Stimulated activated naive CD8-positive, alpha-beta T cell treated with anti-CD3 and anti-CD28 coated beads, Interleukin-15, amount 100 ng/mL, for 72 hours (primary cell): Measurements from ENCODE around the gene SLC25A26.
A peak's percentile ranks its signal among the peaks of the same experiment; 100 is the strongest.

Experiments
- ATAC-seq: fragments of 150-1000 bp; cut with Tn5 transposase; 2 replicates; pipeline ENCODE4 v1.10.0; 2021; ENCODE audit warnings: mild to moderate bottlenecking, moderate library complexity
- DNase-seq, 2 donors: peaks; one replicate each; pipeline ENCODE4 v3.0.0; 2021 to 2022
- H3K27ac Mint-ChIP-seq, 2 donors: one replicate each; pipeline ENCODE4 v1.8.0; 2022; ENCODE audit warnings: mild to moderate bottlenecking in 2 of 2, mixed read lengths in 2 of 2, moderate library complexity in 2 of 2
- H3K27me3 Mint-ChIP-seq: one replicate; pipeline ENCODE4 v1.8.0; 2022; ENCODE audit warnings: mixed read lengths
- H3K4me1 Mint-ChIP-seq: one replicate; pipeline ENCODE4 v1.8.0; 2022; ENCODE audit warnings: mild to moderate bottlenecking, mixed read lengths
- H3K4me3 Mint-ChIP-seq, 2 donors: one replicate each; pipeline ENCODE4 v1.8.0; 2022; ENCODE audit warnings: mild to moderate bottlenecking in 2 of 2, mixed read lengths in 2 of 2, moderate library complexity in 1 of 2
- H3K9me3 Mint-ChIP-seq, 2 donors: one replicate each; pipeline ENCODE4 v1.8.0; 2022; ENCODE audit warnings: mixed read lengths in 2 of 2

Gene SLC25A26, protein sequence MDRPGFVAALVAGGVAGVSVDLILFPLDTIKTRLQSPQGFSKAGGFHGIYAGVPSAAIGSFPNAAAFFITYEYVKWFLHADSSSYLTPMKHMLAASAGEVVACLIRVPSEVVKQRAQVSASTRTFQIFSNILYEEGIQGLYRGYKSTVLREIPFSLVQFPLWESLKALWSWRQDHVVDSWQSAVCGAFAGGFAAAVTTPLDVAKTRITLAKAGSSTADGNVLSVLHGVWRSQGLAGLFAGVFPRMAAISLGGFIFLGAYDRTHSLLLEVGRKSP

DNA sequence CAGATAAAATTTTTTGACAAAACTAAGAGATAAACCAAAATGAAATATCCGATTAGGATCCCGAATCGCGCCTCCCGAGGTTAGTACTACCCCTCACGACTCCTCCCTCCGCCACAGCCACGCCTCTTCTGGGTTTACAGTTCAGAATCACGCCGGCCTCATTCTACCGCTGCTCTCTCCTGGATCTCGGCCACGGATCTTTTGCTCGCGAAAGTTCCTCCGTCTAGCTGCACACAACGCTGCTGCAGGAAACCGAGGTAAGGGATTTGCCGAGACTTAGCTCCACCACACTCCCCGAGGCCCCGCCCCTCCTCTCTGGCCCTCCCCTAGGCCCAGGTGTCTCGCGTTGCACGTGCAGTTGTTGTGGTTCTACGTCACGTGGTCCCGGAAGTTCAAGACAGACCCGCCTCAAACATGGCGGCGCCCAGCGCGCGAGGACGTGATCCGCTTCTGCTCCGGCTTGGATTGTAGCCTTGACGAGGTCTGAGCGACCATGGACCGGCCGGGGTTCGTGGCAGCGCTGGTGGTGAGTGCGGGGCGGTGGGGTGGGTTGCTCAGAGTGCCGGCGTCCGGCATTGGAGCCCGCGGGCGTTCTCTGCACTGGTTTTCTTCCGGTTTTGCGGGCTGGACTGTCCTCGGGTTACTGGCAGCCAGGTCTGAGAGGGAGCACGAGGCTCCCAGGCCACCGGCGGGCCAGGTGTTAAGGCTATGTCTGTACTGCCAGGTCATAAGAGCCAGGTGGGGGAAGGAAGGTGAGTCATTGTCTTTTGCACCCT lies at the start of gene SLC25A26:
TSS of gene SLC25A26 (plus strand) at position 400 of the 776 bp plus-strand sequence. CDS start at position 494, 94 bp downstream.
- DNase-seq, result peak; percentile 93 to 97
- Mint-ChIP-seq H3K27ac (peak within 1 kb of the TSS; percentile 97), H3K27me3 (no peaks in the 10 kb centered on the region), H3K9me3 (peaks cover 11 to 14% of the 10 kb centered on the region in 2 donors), H3K4me1 (peaks cover 53% of the 10 kb centered on the region), H3K4me3 (peak within 1 kb of the TSS; percentile 83 to 98)
- ATAC-seq, result peak; percentile 98

DNA sequence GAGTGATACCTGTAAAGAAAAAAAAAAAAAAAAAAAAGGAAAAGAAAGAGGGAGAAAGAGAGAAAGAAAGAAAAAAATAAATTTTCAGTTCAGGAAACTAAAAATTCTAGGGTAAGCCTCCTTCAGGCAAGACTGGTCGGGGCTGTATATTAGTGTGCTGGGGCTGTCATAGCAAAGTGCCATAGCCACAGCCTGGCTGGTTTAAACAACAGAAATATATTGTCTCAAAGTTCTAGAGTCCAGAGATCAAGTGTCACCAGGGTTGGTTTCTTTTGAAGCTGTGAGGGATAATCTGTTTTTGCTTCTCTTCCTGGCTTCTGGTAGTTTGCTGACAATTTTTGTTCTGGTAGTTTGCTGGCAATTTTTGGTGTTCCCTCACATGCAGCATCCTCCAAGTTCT lies 48.4 kb upstream of the SLC25A26 start:
- H3K27ac Mint-ChIP-seq, result no peak overlapping the region
- no peaks in the 10 kb centered on the region for H3K27me3 Mint-ChIP-seq
- ATAC-seq, result no peak
- DNase-seq, result no peak
- H3K4me1 Mint-ChIP-seq, result no peaks in the 10 kb centered on the region
- H3K4me3 Mint-ChIP-seq, result no peak overlapping the region
- no peaks in the 10 kb centered on the region for H3K9me3 Mint-ChIP-seq

DNA sequence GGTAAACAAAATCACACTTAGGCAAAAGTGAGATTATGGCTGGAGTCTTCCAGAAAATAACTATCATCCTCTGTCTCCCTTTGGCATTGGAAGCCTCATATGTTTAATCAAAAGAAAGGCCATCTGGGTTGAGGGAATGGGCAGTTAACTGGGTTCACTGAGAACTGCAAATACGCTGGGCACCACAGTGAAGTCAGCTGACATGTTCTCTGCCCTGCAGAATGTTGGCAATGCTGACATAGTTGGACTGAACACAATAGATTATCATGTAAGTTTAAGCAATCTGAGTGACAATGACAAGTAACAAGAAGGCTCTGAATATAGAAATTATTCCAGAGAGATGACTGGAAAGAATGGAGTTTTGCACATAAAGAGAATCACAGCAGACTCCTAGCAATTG lies 43.8 kb upstream of the SLC25A26 start:
- Mint-ChIP-seq H3K9me3 (no peaks in the 10 kb centered on the region), H3K4me1 (no peaks in the 10 kb centered on the region), H3K27me3 (no peaks in the 10 kb centered on the region), H3K27ac (no peak overlapping the region), H3K4me3 (no peak overlapping the region)
- DNase-seq (no peak), ATAC-seq (no peak)

DNA sequence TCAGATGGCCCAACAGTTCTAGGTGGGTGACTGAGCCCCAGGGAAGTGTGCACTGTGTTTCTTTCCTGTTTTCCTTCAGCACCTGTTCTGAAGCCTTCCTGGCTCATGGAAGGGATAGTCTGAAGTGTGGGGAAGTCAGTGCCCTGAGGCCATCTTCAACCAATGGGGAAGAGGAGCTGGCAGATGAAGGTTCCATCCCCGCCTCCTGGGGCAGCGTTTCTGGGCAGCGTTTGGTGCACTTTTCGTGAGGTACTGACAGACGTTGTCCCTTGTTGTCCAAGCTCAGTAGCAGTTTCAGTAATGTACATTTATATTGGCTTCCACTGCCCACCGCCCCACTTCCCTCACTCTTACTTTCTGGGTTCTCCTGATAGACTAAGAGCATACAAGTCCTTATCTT lies 42.6 kb upstream of the SLC25A26 start:
- no peaks in the 10 kb centered on the region for H3K27me3 Mint-ChIP-seq
- DNase-seq, result no peak
- H3K4me1 Mint-ChIP-seq, result no peaks in the 10 kb centered on the region
- no peak overlapping the region for H3K4me3 Mint-ChIP-seq
- ATAC-seq, result no peak
- no peaks in the 10 kb centered on the region for H3K9me3 Mint-ChIP-seq
- no peak overlapping the region for H3K27ac Mint-ChIP-seq

DNA sequence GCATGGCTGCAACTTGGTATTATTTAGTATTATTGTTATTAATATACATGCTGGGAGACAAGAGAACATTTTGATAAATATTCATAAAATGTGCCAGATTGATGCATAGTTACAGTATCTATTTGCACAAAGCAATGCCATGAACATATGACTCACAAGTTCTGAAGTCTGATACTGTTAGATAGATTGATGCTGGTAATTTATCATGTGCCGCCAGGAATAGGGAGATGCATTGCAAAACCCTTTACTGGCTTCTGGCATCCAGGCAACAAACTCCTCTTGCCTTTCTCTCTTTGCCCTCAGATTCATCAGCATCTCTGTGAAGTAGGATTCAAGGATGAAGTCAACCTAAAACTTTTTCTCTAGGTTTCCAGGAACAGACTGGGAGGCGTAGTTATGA lies 41.0 kb upstream of the SLC25A26 start:
- ATAC-seq, result no peak
- H3K4me1 Mint-ChIP-seq, result no peaks in the 10 kb centered on the region
- no peaks in the 10 kb centered on the region for H3K27me3 Mint-ChIP-seq
- H3K27ac Mint-ChIP-seq, result no peak overlapping the region
- no peak for DNase-seq
- no peak overlapping the region for H3K4me3 Mint-ChIP-seq
- H3K9me3 Mint-ChIP-seq, result no peaks in the 10 kb centered on the region

DNA sequence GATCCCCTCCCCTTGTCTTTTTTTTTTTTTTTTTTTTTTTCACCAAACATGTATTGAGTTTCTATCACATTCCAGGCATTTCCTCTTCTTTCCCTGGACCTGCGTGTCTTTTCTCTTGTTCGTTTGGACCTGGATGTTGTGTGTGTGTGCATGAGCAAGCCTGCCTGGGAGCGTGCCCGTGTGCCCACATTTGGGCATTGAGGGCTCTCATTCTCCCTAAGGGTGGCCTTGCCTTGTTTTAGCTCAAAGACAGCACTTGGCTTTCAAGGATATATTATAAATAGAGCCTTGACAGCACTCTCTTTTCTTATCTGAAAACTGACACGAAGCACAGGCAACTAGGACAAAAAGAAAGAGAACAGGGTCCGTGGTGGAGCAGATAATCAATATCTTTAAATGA lies 39.0 kb upstream of the SLC25A26 start:
- ATAC-seq, result no peak
- Mint-ChIP-seq H3K9me3 (peaks cover 0 to 4% of the 10 kb centered on the region in 2 donors), H3K4me3 (no peak overlapping the region), H3K27me3 (no peaks in the 10 kb centered on the region), H3K27ac (no peak overlapping the region), H3K4me1 (no peaks in the 10 kb centered on the region)
- no peak for DNase-seq

DNA sequence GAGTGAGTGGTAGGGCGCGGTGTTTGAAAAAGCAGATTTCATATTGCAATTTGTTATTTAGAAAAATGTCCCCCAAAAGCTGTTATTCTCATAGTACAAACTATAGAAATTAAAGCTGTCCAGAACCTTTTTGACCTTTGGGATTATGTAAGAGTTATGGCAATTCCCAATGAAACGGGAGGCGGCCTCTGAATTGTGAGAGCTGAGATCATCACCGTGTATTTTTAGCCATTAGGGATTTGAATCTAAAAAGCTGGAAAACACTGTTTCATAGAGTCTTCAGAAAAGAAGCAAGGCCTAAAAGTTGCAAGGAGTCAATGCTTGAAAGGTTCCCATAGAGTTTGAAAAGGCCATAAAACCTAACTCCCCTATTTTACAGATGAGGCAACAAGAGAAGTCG lies 38.6 kb upstream of the SLC25A26 start:
- no peak for ATAC-seq
- no peak for DNase-seq
- peaks cover 3 to 9% of the 10 kb centered on the region in 2 donors for H3K9me3 Mint-ChIP-seq
- no peak overlapping the region for H3K27ac Mint-ChIP-seq
- no peaks in the 10 kb centered on the region for H3K4me1 Mint-ChIP-seq
- no peaks in the 10 kb centered on the region for H3K27me3 Mint-ChIP-seq
- H3K4me3 Mint-ChIP-seq, result no peak overlapping the region

DNA sequence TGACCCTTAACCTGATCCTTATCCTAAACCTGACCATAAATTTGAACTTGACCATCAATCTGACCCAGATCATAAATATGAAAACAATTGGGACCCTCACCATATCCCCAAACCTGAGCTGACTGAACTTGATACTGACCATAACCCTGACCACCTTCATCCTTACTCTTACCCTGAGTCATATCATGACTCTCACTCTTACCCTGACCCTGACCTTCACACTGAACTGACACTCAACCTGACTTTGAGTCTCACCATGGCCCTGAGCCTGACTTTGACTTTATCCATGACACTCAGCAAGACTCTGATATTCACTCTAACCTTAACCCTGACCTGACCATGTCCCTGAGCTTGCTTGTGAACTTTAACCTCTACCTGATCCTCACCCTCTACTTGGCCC lies 34.3 kb upstream of the SLC25A26 start:
- DNase-seq, result no peak
- H3K27ac Mint-ChIP-seq, result no peak overlapping the region
- H3K9me3 Mint-ChIP-seq, result peaks cover 10 to 12% of the 10 kb centered on the region in 2 donors
- H3K27me3 Mint-ChIP-seq, result no peaks in the 10 kb centered on the region
- ATAC-seq, result no peak
- H3K4me1 Mint-ChIP-seq, result no peaks in the 10 kb centered on the region
- H3K4me3 Mint-ChIP-seq, result no peak overlapping the region

DNA sequence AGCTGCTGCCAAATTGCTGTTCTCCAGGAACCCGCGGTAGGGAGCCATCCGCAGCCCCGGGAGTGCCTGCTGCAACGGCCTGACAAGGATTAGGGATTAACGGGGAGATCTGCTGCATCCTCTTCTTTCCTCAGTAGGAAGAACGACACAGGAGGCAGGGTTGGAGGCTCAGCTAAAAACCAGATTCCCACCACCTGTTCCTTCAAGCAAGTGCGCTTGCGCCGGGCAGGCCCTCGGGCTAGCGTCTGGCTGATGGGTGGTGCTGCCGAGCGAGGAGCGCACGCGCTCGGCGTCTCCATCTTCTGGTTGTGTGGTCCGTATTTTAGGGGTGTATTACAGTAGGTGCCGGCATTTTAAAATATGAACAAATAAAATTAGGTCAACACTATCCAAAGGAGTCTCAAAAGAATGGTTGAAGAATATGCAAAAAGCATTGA lies 25.4 kb upstream of the SLC25A26 start:
- Mint-ChIP-seq H3K27me3 (peaks cover 18% of the 10 kb centered on the region), H3K4me1 (no peaks in the 10 kb centered on the region), H3K27ac (no peak overlapping the region), H3K9me3 (no peaks in the 10 kb centered on the region), H3K4me3 (peak overlapping the region; percentile 6 to 41)
- ATAC-seq, result peak; percentile 53
- DNase-seq, result peak; percentile 8 to 10

DNA sequence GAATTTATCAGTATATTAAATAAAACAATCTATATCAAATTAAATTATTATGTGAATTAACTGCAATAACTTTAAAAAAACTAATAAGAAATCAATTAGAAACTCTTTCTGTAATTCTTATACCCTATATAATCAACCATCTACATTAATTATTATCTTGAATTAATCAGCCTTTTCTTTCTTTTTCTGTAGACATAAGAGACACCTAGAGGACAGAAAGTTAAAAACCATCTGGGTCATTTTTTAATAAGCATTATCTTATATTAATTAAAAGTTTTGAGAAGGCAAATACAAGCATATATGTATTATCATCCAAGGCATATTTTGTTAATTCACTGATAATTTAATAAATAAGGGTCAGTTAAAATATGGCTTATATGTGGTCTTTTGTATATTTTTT lies 24.2 kb upstream of the SLC25A26 start:
- H3K9me3 Mint-ChIP-seq, result no peaks in the 10 kb centered on the region
- no peak for ATAC-seq

DNA sequence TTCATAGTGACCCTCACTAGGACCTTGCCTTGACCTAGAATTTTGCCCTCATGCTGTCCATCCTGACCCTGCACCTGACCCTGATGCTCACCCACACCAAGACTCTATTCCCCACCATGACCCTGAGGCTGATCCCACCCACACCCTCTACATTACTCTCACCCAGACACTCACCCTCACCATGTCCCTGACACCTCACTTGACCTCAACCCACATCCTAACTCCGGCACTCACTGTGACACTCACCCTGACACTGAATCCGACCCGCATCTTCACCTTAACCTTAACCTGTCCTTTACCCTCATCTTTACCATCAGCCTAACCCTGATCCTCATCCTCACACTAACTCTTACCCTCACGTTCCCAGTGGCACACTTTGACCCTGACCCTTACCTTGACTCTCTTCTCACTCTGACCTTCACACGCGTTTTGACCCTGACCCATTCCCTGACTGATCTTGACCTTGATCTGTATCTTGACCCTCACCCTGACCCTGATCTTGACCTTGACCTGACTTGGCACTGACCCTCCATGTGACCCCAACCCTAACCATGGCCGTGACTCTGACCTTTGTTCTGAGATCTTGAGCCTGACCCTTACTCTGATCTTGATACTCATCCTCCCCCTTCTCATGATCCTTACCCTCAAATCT lies 22.2 kb upstream of the SLC25A26 start:
- Mint-ChIP-seq H3K27me3 (peaks cover 18% of the 10 kb centered on the region), H3K9me3 (no peaks in the 10 kb centered on the region), H3K4me1 (no peaks in the 10 kb centered on the region), H3K27ac (no peak overlapping the region), H3K4me3 (no peak overlapping the region)
- ATAC-seq (peak; percentile 53), DNase-seq (no peak)

More for the DNA sequence above, 24.2 kb upstream of the SLC25A26 start:
- no peak overlapping the region for H3K4me3 Mint-ChIP-seq
- H3K4me1 Mint-ChIP-seq, result no peaks in the 10 kb centered on the region
- H3K27me3 Mint-ChIP-seq, result peaks cover 18% of the 10 kb centered on the region
- no peak for DNase-seq
- H3K27ac Mint-ChIP-seq, result no peak overlapping the region

DNA sequence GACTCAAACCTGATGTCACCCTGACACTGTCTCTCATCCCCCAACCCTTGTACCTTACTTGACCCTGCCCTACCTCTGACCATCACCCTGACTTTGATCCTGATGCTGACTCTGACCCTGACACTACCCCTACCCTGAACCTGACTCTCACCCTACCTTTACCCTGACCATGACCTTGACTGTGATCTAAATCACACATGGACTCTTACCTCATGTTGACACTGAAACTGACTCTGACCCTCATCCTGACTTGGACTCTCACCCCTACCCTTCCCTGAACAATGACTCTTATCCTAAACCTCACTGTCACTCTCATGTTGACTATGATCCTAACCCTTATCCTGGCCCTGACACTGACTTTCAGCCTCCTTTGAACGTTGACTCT lies 21.7 kb upstream of the SLC25A26 start:
- Mint-ChIP-seq H3K4me3 (no peak overlapping the region), H3K27me3 (peaks cover 18% of the 10 kb centered on the region), H3K9me3 (no peaks in the 10 kb centered on the region), H3K27ac (no peak overlapping the region), H3K4me1 (no peaks in the 10 kb centered on the region)
- no peak for DNase-seq
- ATAC-seq, result peak; percentile 36

DNA sequence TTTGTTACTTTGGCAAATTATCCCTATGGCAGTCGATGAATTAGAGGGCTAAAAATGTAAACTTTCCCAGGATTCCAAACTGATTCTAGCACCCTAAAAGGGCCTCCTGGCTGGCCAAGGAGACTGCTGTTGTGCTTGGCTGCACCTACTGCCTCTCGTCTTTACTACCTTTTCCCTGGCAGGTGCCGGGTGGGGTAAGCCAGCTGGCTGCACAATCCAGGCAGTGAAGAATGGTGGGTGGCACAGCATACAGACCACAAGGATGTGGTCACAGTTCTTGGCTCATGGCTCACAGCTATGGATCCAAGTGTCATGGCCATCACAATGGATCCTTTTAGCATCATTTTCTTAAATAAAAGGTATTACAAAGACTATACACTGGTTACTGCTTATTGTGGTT lies 20.7 kb upstream of the SLC25A26 start:
- Mint-ChIP-seq H3K4me3 (no peak overlapping the region), H3K27ac (no peak overlapping the region), H3K27me3 (peaks cover 13% of the 10 kb centered on the region), H3K4me1 (no peaks in the 10 kb centered on the region), H3K9me3 (no peaks in the 10 kb centered on the region)
- DNase-seq (no peak), ATAC-seq (no peak)

DNA sequence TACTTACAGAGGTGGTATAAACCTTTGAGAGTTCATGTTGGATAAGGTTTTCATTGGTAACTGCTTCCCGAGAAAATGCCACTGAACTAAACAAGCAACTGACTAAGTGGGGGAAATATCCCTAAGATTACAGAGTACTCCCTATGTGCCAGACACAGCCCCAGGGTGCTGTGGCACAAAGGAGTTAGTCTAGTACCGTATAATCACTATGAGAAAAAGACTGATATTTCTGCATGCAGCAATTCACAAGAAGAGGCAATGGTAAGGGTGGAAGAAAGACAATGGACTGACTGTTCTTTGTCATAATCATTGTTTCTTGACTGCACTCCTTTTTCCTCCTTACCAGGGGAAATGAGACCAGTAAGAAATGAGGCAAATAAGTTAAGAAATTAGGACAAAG lies 20.0 kb upstream of the SLC25A26 start:
- no peak for ATAC-seq
- H3K4me1 Mint-ChIP-seq, result no peaks in the 10 kb centered on the region
- no peak overlapping the region for H3K4me3 Mint-ChIP-seq
- H3K9me3 Mint-ChIP-seq, result no peaks in the 10 kb centered on the region
- no peak for DNase-seq
- peaks cover 8% of the 10 kb centered on the region for H3K27me3 Mint-ChIP-seq
- no peak overlapping the region for H3K27ac Mint-ChIP-seq

DNA sequence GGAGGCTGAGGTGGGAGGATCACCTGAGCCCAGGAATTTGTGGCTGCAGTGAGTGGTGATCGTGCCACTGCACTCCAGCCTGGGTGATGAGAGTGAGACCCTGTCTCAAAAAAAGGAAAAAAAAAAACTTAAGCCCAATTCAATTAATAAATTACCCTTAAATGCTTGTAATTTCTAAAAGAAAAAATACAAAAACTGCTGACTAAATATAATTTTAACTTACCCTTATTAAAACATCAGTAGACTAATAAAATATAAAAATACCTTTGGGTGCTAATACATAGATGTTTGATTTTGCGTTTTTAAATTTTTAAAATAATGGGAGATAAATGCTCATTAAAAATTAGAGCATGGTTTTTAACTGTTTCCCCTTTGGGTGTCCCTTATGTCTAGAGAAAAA lies 17.5 kb upstream of the SLC25A26 start:
- Mint-ChIP-seq H3K4me3 (no peak overlapping the region), H3K9me3 (no peaks in the 10 kb centered on the region)

DNA sequence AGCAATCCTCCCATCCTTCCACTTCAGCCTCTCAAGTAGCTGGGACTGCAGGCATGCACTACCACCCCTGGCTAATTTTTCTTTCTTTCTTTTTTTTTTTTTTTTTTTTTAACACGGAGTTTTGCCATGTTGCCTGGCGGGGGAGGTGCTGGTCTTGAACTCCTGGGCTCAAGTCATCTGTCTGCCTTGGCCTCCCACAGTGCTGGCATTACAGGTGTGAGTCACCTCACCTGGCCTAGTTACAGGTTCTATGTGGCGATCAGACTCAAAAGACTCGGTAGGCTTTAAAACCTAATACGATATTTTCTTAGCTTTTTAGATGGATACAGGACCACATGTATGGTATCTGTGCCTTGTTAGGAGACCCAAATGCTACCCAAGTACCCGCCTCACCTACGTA lies 14.0 kb upstream of the SLC25A26 start:
- ATAC-seq (no peak), DNase-seq (no peak)
- no peak overlapping the region for H3K4me3 Mint-ChIP-seq
- no peak overlapping the region for H3K27ac Mint-ChIP-seq
- H3K4me1 Mint-ChIP-seq, result no peaks in the 10 kb centered on the region
- no peaks in the 10 kb centered on the region for H3K27me3 Mint-ChIP-seq
- H3K9me3 Mint-ChIP-seq, result no peaks in the 10 kb centered on the region

More for the DNA sequence above, 17.5 kb upstream of the SLC25A26 start:
- Mint-ChIP-seq H3K27me3 (no peaks in the 10 kb centered on the region), H3K4me1 (no peaks in the 10 kb centered on the region), H3K27ac (no peak overlapping the region)
- DNase-seq, result no peak
- no peak for ATAC-seq
